Osteocyte (in vitro differentiated cells): ENCODE data around the gene ZNF324B. TPM values are rescaled to one million over a fixed set of nuclear protein-coding genes. Genes with fewer than 3 reads are reported as not detected.
A peak's percentile ranks its signal among the peaks of the same experiment; 100 is the strongest.

Experiments
- DNase-seq: peaks from one replicate; pipeline ENCODE4 v3.0.0; 2021; ENCODE audit warnings: mixed read lengths; ENCODE audit not compliant: unreplicated experiment; ENCODE audit errors: extremely low spot score
- H3K27ac Mint-ChIP-seq: one replicate; pipeline ENCODE4 v1.8.0; 2021; ENCODE audit warnings: mild to moderate bottlenecking, mixed read lengths; ENCODE audit not compliant: unreplicated experiment
- H3K27me3 Mint-ChIP-seq: one replicate; pipeline ENCODE4 v1.8.0; 2021; ENCODE audit warnings: mixed read lengths; ENCODE audit not compliant: unreplicated experiment
- H3K36me3 Mint-ChIP-seq: one replicate; pipeline ENCODE4 v1.8.0; 2021; ENCODE audit warnings: mixed read lengths; ENCODE audit not compliant: unreplicated experiment
- H3K4me1 Mint-ChIP-seq: one replicate; pipeline ENCODE4 v1.8.0; 2021; ENCODE audit warnings: mixed read lengths; ENCODE audit not compliant: unreplicated experiment
- H3K4me3 Mint-ChIP-seq: one replicate; pipeline ENCODE4 v1.8.0; 2021; ENCODE audit warnings: mild to moderate bottlenecking, moderate library complexity, mixed read lengths; ENCODE audit not compliant: unreplicated experiment
- H3K9me3 Mint-ChIP-seq: one replicate; pipeline ENCODE4 v1.8.0; 2021; ENCODE audit warnings: mixed read lengths; ENCODE audit not compliant: unreplicated experiment
- CTCF ChIP-seq: fragments of 200-600 bp; sonication (generic); IDR thresholded peaks from 2 replicates; pipeline ENCODE4 v1.5.0; 2021; ENCODE audit warnings: antibody characterized with exemption, mild to moderate bottlenecking, moderate library complexity
- total RNA-seq: library from RNA; stranded (reverse); gene quantifications from 2 replicates; pipeline ENCODE4 v1.2.1, GENCODE V29; 2021

Gene ZNF324B
- total RNA-seq, 1 donor from 2014 or later: 7.4 TPM

- Mint-ChIP-seq H3K27me3 (no peaks in the 10 kb centered on the region), H3K9me3 (no peaks in the 10 kb centered on the region), H3K4me1 (no peaks in the 10 kb centered on the region), H3K27ac (no peak overlapping the region), H3K36me3 (no peaks in the 10 kb centered on the region), H3K4me3 (no peak overlapping the region)
- TF ChIP-seq CTCF: no peak
- no peak for DNase-seq
Measured at GRCh38 chr19:58491393-58491792, 40.0 kb downstream of the ZNF324B start.

GRCh38 chr19:58492265-58492664 is 40.8 kb downstream of the ZNF324B start:
- Mint-ChIP-seq H3K27ac (no peak overlapping the region), H3K4me1 (no peaks in the 10 kb centered on the region), H3K4me3 (no peak overlapping the region), H3K9me3 (no peaks in the 10 kb centered on the region), H3K27me3 (no peaks in the 10 kb centered on the region), H3K36me3 (no peaks in the 10 kb centered on the region)
- TF ChIP-seq CTCF: no peak
- no peak for DNase-seq

DNA sequence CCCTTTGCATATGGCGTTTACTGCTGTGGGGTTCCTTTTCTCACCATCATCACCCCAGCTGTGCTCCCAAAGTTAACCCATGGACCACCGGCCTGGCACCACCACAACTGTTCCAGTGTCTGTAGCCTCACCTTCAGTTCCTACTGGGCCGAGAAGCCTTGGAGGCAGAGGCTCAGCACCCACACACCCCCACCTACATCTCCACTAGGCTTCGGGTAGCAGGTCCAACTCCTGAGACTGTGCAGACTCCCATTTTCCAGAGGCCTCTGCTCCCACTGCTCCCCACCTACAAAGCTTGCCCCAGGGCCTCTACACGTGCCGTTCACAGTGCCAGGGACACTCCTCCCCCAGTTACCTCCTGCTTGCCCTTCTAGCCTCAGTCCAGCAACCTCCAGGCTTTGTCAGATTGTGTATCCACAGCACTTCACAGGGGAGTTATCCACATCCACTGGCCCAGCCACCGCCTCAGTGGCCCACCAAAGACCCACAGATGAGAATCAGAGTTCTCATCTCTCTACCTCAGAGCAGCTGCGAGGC is 46.3 kb downstream of the ZNF324B start:
- TF ChIP-seq CTCF: no peak
- H3K36me3 Mint-ChIP-seq: no peaks in the 10 kb centered on the region
- H3K4me3 Mint-ChIP-seq: no peak overlapping the region
- H3K9me3 Mint-ChIP-seq: no peaks in the 10 kb centered on the region
- H3K4me1 Mint-ChIP-seq: peaks cover 14% of the 10 kb centered on the region
- H3K27me3 Mint-ChIP-seq: no peaks in the 10 kb centered on the region
- H3K27ac Mint-ChIP-seq: no peak overlapping the region
- no peak for DNase-seq

GRCh38 chr19:58498316-58499020 is 47.0 kb downstream of the ZNF324B start:
- peaks cover 14% of the 10 kb centered on the region for H3K4me1 Mint-ChIP-seq
- H3K4me3 Mint-ChIP-seq: peak overlapping the region; percentile 86
- H3K27ac Mint-ChIP-seq: peak overlapping the region; percentile 94
- no peak for TF ChIP-seq CTCF
- no peaks in the 10 kb centered on the region for H3K9me3 Mint-ChIP-seq
- H3K36me3 Mint-ChIP-seq: no peaks in the 10 kb centered on the region
- no peaks in the 10 kb centered on the region for H3K27me3 Mint-ChIP-seq
- DNase-seq: no peak

- Mint-ChIP-seq H3K27me3 (no peaks in the 10 kb centered on the region), H3K4me1 (peaks cover 14% of the 10 kb centered on the region), H3K4me3 (peak overlapping the region; percentile 86), H3K36me3 (no peaks in the 10 kb centered on the region), H3K27ac (peak overlapping the region; percentile 94), H3K9me3 (no peaks in the 10 kb centered on the region)
- peak; percentile 100 for DNase-seq
- peak; percentile 51 for TF ChIP-seq CTCF
Measured at GRCh38 chr19:58499021-58499927, 47.9 kb downstream of the ZNF324B start.
